ENCODE data around the gene GRIK4. TPM values are rescaled to one million over a fixed set of nuclear protein-coding genes. Genes with fewer than 3 reads are reported as not detected.

Gene GRIK4
- total and polyA plus RNA-seq, 2 donors (not counting 3 experiments of a cell fraction or from before 2014, with no cell fraction given): 0.81 to 1.6 TPM

DNA sequence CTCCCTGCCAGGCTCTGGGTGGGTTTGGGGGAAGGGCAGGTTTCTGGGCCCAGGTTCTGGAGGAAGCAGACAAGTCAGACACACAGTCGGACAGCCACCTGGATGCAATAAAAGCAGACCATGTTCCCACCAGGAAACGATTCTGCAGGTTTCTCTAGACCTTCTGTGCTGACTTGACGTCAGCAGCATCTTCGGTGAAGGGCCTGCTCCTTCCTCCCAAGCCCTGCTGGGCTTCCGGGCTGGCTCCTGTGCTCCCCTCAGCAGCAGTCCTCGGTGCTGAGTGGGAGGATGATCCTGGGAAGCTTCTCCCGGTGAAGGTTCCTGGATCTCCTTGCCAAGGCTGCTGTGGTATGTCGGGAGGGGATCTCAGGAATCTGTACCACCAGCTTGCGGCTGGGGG is 240.0 kb downstream of the GRIK4 start:
- no TSS peak for BruUV-seq (replicated peaks)
- H3K27me3 ChIP-seq (ENCODE audit: control insufficient read depth in 2 of 2, insufficient read depth in 2 of 2, low read length in 2 of 2): no peaks in the 10 kb centered on the region
- ChIA-PET CTCF (interaction anchor here (0.8 to 1.5 kb wide), 4 partner anchors 8 to 50 kb away, joined by 3 to 5 read pairs (median 4); no protein-coding TSS in a partner anchor), POLR2A (no interaction called here)
- FAIRE-seq (no peak), DNase-seq (ENCODE audit: low read depth, low spot score) (no peak)
- no peaks in the 10 kb centered on the region for H3K79me2 ChIP-seq (ENCODE audit: control insufficient read depth, insufficient read depth, low read length)
- no peaks in the 10 kb centered on the region for H3K9me3 ChIP-seq (replicated peaks; ENCODE audit: control insufficient read depth, insufficient read depth, low read length)
- dilution Hi-C loops (cut with MboI; ENCODE audit: extremely low pct_ligation_motif_present, low sequenced_read_pairs) (no loop called here), intact Hi-C loops (cut with micrococcal nuclease) (loop anchor here (10.0 kb wide), 1 partner anchor 173 kb away; no protein-coding TSS in a partner anchor)
- H4K20me1 ChIP-seq (replicated peaks; ENCODE audit: control insufficient read depth, extremely low read depth, insufficient read depth, low read length): no peaks in the 10 kb centered on the region
- H3K9ac ChIP-seq (replicated peaks; ENCODE audit: extremely low read depth, insufficient read depth, low read length): no peak overlapping the region
- H3K9me1 ChIP-seq (replicated peaks; ENCODE audit: control insufficient read depth, extremely low read depth, insufficient read depth, low read length): no peaks in the 10 kb centered on the region
- H3K27ac ChIP-seq (ENCODE audit: insufficient read depth, low read depth, low read length): no peak overlapping the region
- no peak overlapping the region for H3K4me3 ChIP-seq (replicated peaks in 1 of 3; ENCODE audit: insufficient read depth in 1 of 3, low read depth in 1 of 3, low read length in 3 of 3)
- H3K36me3 ChIP-seq (ENCODE audit: control insufficient read depth in 2 of 2, extremely low read depth in 1 of 2, insufficient read depth in 2 of 2, low read length in 2 of 2): no peaks in the 10 kb centered on the region
- H2AFZ ChIP-seq (ENCODE audit: low read depth, low read length): no peak overlapping the region
- no peaks in the 10 kb centered on the region for H3K4me1 ChIP-seq (ENCODE audit: control insufficient read depth, extremely low read depth, insufficient read depth, low read length)
- TF ChIP-seq FOS (IDR thresholded peaks at IDR 0.05; ENCODE audit: borderline replicate concordance, insufficient read depth, low read length): no peak
- H3K4me2 ChIP-seq (ENCODE audit: insufficient read depth, low read length): no peak overlapping the region

DNA sequence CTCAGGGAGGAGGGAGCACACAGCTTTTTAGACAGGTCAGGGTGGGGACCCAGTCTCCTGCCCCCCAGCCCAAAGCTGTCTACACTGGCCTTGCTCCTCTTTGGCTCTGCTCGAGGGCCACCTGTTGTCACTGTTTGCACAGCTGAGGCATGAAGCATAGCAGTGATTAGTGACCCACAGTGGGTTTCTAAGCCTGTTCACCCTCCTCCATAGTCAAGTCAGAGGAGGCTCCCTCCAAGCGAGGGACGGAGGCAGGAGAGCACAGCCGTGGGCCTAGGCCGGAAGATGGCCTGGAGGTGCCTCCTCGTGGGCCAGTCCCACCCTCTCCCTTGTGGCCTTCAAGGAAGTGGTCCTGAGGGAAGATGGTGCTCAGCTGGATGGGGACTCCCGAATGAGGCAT is 241.1 kb downstream of the GRIK4 start:
- Histone ChIP-seq H3K27me3 (ENCODE audit: control insufficient read depth in 2 of 2, insufficient read depth in 2 of 2, low read length in 2 of 2) (no peaks in the 10 kb centered on the region), H3K9ac (replicated peaks; ENCODE audit: extremely low read depth, insufficient read depth, low read length) (no peak overlapping the region), H3K9me1 (replicated peaks; ENCODE audit: control insufficient read depth, extremely low read depth, insufficient read depth, low read length) (no peaks in the 10 kb centered on the region), H4K20me1 (replicated peaks; ENCODE audit: control insufficient read depth, extremely low read depth, insufficient read depth, low read length) (no peaks in the 10 kb centered on the region), H3K79me2 (ENCODE audit: control insufficient read depth, insufficient read depth, low read length) (no peaks in the 10 kb centered on the region), H3K4me1 (ENCODE audit: control insufficient read depth, extremely low read depth, insufficient read depth, low read length) (no peaks in the 10 kb centered on the region), H3K4me2 (ENCODE audit: insufficient read depth, low read length) (no peak overlapping the region), H2AFZ (ENCODE audit: low read depth, low read length) (no peak overlapping the region), H3K9me3 (replicated peaks; ENCODE audit: control insufficient read depth, insufficient read depth, low read length) (no peaks in the 10 kb centered on the region), H3K27ac (ENCODE audit: insufficient read depth, low read depth, low read length) (no peak overlapping the region), H3K4me3 (replicated peaks in 1 of 3; ENCODE audit: insufficient read depth in 1 of 3, low read depth in 1 of 3, low read length in 3 of 3) (no peak overlapping the region), H3K36me3 (ENCODE audit: control insufficient read depth in 2 of 2, extremely low read depth in 1 of 2, insufficient read depth in 2 of 2, low read length in 2 of 2) (no peaks in the 10 kb centered on the region)
- FAIRE-seq: no peak
- TF ChIP-seq, protein P1, sequence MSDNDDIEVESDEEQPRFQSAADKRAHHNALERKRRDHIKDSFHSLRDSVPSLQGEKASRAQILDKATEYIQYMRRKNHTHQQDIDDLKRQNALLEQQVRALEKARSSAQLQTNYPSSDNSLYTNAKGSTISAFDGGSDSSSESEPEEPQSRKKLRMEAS (IDR thresholded peaks at IDR 0.05; ENCODE audit: insufficient read depth, insufficient read length): no peak
- no peak for TF ChIP-seq FOS (IDR thresholded peaks at IDR 0.05; ENCODE audit: borderline replicate concordance, insufficient read depth, low read length)
- TF ChIP-seq MYC (IDR thresholded peaks at IDR 0.05; ENCODE audit: low read depth, low read length): no peak
- TF ChIP-seq, protein P2, sequence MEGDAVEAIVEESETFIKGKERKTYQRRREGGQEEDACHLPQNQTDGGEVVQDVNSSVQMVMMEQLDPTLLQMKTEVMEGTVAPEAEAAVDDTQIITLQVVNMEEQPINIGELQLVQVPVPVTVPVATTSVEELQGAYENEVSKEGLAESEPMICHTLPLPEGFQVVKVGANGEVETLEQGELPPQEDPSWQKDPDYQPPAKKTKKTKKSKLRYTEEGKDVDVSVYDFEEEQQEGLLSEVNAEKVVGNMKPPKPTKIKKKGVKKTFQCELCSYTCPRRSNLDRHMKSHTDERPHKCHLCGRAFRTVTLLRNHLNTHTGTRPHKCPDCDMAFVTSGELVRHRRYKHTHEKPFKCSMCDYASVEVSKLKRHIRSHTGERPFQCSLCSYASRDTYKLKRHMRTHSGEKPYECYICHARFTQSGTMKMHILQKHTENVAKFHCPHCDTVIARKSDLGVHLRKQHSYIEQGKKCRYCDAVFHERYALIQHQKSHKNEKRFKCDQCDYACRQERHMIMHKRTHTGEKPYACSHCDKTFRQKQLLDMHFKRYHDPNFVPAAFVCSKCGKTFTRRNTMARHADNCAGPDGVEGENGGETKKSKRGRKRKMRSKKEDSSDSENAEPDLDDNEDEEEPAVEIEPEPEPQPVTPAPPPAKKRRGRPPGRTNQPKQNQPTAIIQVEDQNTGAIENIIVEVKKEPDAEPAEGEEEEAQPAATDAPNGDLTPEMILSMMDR (IDR thresholded peaks at IDR 0.05; ENCODE audit: extremely low read depth in 1 of 2, insufficient read depth in 1 of 2, low read depth in 1 of 2, low read length in 2 of 2): no peak
- TF ChIP-seq GATA2 (IDR thresholded peaks at IDR 0.05; ENCODE audit: insufficient read depth, insufficient read length, low read depth, low read length): no peak
- no peak for TF ChIP-seq POLR2A (IDR thresholded peaks at IDR 0.05; ENCODE audit: low read depth, low read length)
- no peak for TF ChIP-seq POLR2AphosphoS5 (IDR thresholded peaks at IDR 0.05; ENCODE audit: insufficient read depth, low read depth, low read length)
- TF ChIP-seq EZH2 (IDR thresholded peaks at IDR 0.05; ENCODE audit: borderline replicate concordance, low read depth, low read length, severe bottlenecking): no peak
- TF ChIP-seq JUN (IDR thresholded peaks at IDR 0.05; ENCODE audit: borderline replicate concordance, insufficient read depth, insufficient read length, low read depth): no peak
- BruUV-seq (replicated peaks): no TSS peak
- ChIA-PET POLR2A (no interaction called here), CTCF (interaction anchor here (1.2 to 1.5 kb wide), 2 partner anchors 21 to 49 kb away, joined by 3 to 4 read pairs; no protein-coding TSS in a partner anchor)
- dilution Hi-C loops (cut with MboI; ENCODE audit: extremely low pct_ligation_motif_present, low sequenced_read_pairs) (no loop called here), intact Hi-C loops (cut with micrococcal nuclease) (loop anchor here (10.0 kb wide), 1 partner anchor 172 kb away; no protein-coding TSS in a partner anchor)
- DNase-seq (ENCODE audit: low read depth, low spot score): no peak
